HUES6 (cell line): ENCODE data around the gene KRT17.
"Not testable (repeated sequence)": the region's sequence is repeated elsewhere in the genome, so short reads cannot be mapped to it uniquely, and the experiment has no call there.

Source experiments
- H3K27ac ChIP-seq: 2 replicates; pipeline ENCODE4 v1.7.0; 2013; ENCODE audit warnings: low read depth, mild to moderate bottlenecking, low read length, inconsistent platforms
- H3K27me3 ChIP-seq: 2 replicates; pipeline ENCODE4 v1.6.1; 2013; ENCODE audit warnings: low read length; ENCODE audit not compliant: control insufficient read depth, insufficient read depth
- H3K36me3 ChIP-seq: 2 replicates; pipeline ENCODE4 v1.6.1; 2013; ENCODE audit warnings: low read length; ENCODE audit not compliant: control insufficient read depth, insufficient read depth
- H3K4me1 ChIP-seq: 2 replicates; pipeline ENCODE4 v1.6.1; 2013; ENCODE audit warnings: low read length; ENCODE audit not compliant: control insufficient read depth, insufficient read depth
- H3K4me3 ChIP-seq: 2 replicates; pipeline ENCODE4 v1.5.1; 2013; ENCODE audit warnings: low read depth, low read length
- H3K9ac ChIP-seq: one replicate; pipeline ENCODE4 v1.6.1; 2013; ENCODE audit warnings: mild to moderate bottlenecking, low read length
- H3K9me3 ChIP-seq: 2 replicates; pipeline ENCODE4 v1.6.1; 2013; ENCODE audit warnings: low read depth, low read length; ENCODE audit not compliant: control insufficient read depth, insufficient read depth

The KRT17 gene

GRCh38 chr17:41631025-41631897, 6.9 kb upstream of the KRT17 start:
- H3K27ac ChIP-seq = no peak overlapping the region
- no peaks in the 10 kb centered on the region for H3K9me3 ChIP-seq
- peaks cover 10% of the 10 kb centered on the region for H3K4me1 ChIP-seq
- no peaks in the 10 kb centered on the region for H3K36me3 ChIP-seq
- no peaks in the 10 kb centered on the region for H3K27me3 ChIP-seq
- H3K9ac ChIP-seq = no peak overlapping the region
- H3K4me3 ChIP-seq = no peak overlapping the region

DNA sequence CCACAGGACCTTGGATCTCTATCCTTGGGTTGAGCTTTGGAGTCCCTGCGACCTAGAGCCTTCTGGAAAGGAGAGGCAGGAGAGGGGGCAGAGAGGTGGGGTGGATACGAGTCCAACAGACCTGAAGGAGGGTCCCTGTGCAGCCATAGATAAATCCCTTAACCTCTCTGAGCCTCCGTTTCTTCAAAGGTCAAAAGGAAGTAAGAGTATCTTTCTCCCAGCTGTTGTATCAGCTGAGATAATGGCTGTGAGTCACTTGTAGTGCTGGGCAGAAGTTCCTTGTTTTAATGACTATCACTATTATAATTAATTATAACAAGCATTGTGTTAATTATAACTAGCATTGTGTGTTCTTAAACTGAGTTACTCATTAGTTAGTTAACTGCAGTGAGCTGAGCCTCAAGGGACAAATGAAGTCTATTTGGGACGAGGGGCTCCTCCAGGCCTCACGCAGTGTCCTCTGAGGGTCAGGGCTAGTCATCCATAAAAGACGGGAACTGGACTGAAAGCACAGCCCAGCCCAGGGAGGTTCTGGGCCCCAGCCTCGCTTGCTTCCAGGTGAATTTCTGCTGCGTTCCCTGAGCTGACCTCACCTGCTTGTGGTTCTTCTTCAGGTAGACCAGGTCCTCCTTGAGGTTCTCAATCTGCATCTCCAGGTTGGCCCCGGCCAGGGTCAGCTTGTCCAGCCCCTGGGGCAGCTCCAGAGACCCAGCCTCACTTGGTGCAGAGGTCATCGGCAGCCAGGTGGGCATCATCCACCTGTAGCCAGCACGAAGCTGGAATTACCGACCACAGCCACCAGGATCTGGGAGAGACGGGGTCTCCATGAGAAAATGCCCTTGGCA, 5.7 kb upstream of the KRT17 start:
- Histone ChIP-seq H3K4me1 (peaks cover 4% of the 10 kb centered on the region), H3K4me3 (no peak overlapping the region), H3K9me3 (no peaks in the 10 kb centered on the region), H3K36me3 (no peaks in the 10 kb centered on the region), H3K9ac (no peak overlapping the region), H3K27ac (no peak overlapping the region), H3K27me3 (no peaks in the 10 kb centered on the region)

- no peaks in the 10 kb centered on the region for H3K36me3 ChIP-seq
- no peaks in the 10 kb centered on the region for H3K9me3 ChIP-seq
- H3K4me3 ChIP-seq = no peak overlapping the region
- H3K9ac ChIP-seq = no peak overlapping the region
- H3K4me1 ChIP-seq = no peaks in the 10 kb centered on the region
- H3K27me3 ChIP-seq = no peaks in the 10 kb centered on the region
- H3K27ac ChIP-seq = no peak overlapping the region
Measured at GRCh38 chr17:41629316-41629715, 4.9 kb upstream of the KRT17 start.

GRCh38 chr17:41628621-41629255, 4.4 kb upstream of the KRT17 start:
- not testable (repeated sequence) for H3K9ac ChIP-seq, H3K4me1 ChIP-seq, H3K27me3 ChIP-seq, H3K4me3 ChIP-seq, H3K36me3 ChIP-seq, H3K27ac ChIP-seq, H3K9me3 ChIP-seq

DNA sequence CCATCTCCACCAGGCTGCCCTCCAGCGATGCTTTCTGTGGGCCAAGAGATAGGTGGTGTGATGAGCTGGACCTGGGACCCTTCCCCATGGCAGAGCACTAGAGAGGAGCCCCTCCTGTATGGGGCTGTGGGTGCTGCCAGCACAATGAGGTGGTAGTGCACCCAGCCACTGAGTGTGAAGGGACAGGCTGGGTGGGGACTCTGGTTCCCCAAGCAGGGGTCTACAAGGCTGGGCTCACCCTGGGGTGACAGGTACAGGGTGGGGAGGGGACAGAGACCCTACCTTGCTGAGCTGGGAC, 3.6 kb upstream of the KRT17 start:
- H3K27me3 ChIP-seq, H3K9ac ChIP-seq, H3K27ac ChIP-seq, H3K4me1 ChIP-seq, H3K36me3 ChIP-seq, H3K4me3 ChIP-seq, H3K9me3 ChIP-seq: not testable (repeated sequence)

DNA sequence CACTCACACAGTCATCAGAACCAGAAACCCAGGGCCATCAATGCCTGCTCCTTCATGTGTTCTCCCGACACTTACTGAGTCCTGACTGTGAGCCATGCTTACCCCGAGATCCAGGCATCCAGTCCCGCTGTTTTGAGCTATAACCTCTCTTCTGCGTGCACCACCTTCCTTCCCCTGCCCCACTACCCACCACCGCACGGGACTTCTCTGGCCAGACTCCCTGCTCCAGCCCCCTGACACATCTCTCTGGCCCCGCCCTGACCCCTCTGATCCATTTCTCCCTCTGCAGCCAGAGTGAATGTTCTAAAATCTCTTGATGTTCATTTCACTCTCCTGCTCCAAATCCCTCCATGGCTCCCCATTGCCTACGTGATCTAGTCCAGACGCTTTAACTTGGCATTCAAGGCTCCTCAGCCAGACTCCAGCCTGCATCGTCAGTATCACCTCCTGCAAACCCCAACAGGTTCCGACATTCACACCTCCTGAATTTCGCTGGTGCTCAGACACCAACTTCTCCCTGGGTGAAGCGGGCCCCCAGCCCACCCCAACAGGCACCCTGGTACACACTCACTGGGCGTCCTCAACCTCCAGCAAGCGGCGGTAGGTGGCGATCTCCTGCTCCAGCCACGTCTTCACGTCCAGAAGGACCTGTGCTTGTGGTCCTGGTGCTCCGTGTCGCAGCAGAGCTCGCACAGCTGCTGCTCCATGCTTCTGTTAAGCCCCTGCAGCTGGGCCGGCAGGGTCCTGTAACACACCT, 3.1 kb upstream of the KRT17 start:
- Histone ChIP-seq H3K4me3 (no peak overlapping the region), H3K9ac (no peak overlapping the region), H3K36me3 (no peaks in the 10 kb centered on the region), H3K4me1 (peaks cover 6% of the 10 kb centered on the region; the same call in 1 of the 2 replicates), H3K27me3 (no peaks in the 10 kb centered on the region), H3K27ac (no peak overlapping the region), H3K9me3 (no peaks in the 10 kb centered on the region)

DNA sequence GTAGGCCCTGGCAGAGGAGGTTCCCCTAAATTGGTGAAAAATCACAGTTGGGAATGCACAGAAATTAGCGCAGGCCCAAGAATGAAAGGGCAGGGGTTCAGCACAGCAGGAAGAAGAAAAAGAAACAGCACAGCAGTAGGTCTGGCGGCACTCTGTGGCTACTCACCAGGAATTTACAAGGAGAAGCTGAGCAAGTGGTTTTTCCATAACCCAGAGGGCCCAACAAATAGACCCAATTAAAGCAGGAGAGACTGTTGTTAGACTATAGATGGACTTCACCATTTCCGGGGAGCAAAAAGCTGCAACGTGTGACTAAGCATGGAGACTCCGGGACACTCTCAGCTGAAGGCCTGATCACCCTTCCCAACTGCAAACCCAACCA, 2.5 kb upstream of the KRT17 start:
- not testable (repeated sequence) for H3K9ac ChIP-seq, H3K27ac ChIP-seq, H3K4me3 ChIP-seq, H3K9me3 ChIP-seq, H3K4me1 ChIP-seq, H3K36me3 ChIP-seq, H3K27me3 ChIP-seq

GRCh38 chr17:41626028-41626913, 1.9 kb upstream of the KRT17 start:
- not testable (repeated sequence) for H3K9ac ChIP-seq, H3K4me1 ChIP-seq, H3K27ac ChIP-seq, H3K27me3 ChIP-seq, H3K4me3 ChIP-seq, H3K36me3 ChIP-seq, H3K9me3 ChIP-seq

DNA sequence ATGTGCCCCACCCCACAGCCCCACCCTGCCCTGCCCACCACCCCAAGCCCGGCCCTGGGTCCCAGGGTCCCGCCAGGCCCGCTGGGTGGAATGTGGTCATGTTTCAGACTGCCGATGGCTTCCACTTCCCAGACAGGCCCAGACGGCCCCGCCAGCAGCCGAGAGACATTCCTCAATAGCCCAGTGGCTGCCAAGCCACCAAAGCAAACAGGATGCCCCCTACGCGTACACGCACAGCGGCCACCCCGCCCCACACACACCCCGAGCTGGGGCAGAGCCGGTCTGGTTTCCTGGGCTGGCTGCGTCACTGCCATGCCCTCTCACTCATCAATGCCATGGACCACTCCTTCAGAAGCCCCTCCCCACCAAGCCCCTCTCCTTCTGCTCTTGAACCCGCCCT, 1.2 kb upstream of the KRT17 start:
- H3K36me3 ChIP-seq = no peaks in the 10 kb centered on the region
- H3K27ac ChIP-seq = no peak overlapping the region
- H3K9me3 ChIP-seq = no peaks in the 10 kb centered on the region

GRCh38 chr17:41623184-41623861, 1.1 kb downstream of the KRT17 start:
- H3K9ac ChIP-seq, H3K27me3 ChIP-seq, H3K36me3 ChIP-seq, H3K9me3 ChIP-seq, H3K27ac ChIP-seq, H3K4me3 ChIP-seq: not testable (repeated sequence)
- peaks cover 13% of the 10 kb centered on the region; the same call in 1 of the 2 replicates for H3K4me1 ChIP-seq

More for the DNA sequence above, 1.2 kb upstream of the KRT17 start:
- no peaks in the 10 kb centered on the region for H3K27me3 ChIP-seq
- H3K4me3 ChIP-seq = no peak overlapping the region
- peaks cover 12% of the 10 kb centered on the region; the same call in 1 of the 2 replicates for H3K4me1 ChIP-seq
- H3K9ac ChIP-seq = no peak overlapping the region
